HEK293 (cell line): ENCODE results near the gene MAGEE2.

Experiments
- CTCF ChIA-PET: fragments of 350-600 bp; formaldehyde crosslinking; extraction: SDS; loops from one replicate; lab custom pipeline; 2021; ENCODE audit warnings: antibody characterized with exemption; lab: Yijun Ruan, JAX
- POLR2A ChIA-PET: fragments of 300-600 bp; formaldehyde crosslinking; extraction: SDS; loops from one replicate; lab custom pipeline; 2020; ENCODE audit warnings: antibody characterized with exemption, inconsistent platforms; lab: Yijun Ruan, JAX
- H3K27ac ChIP-seq: fragments of 200-500 bp; sonication (Bioruptor generic); 2 replicates; pipeline ENCODE4 v1.5.1; 2014; ENCODE audit warnings: low read depth, low read length, control low read depth, inconsistent platforms; ENCODE audit errors: extremely low read depth
- H3K36me3 ChIP-seq, 2 experiments: fragments of 200-500 bp in 1 of 2; sonication (Bioruptor generic) in 1 of 2; 1 replicate in 1 of 2; 2 replicates in 1 of 2; pipeline ENCODE4 v1.5.1; 2014 to 2017; ENCODE audit warnings: inconsistent platforms in 2 of 2, low read length in 2 of 2; ENCODE audit not compliant: control insufficient read depth in 2 of 2, insufficient read depth in 1 of 2
- H3K4me1 ChIP-seq: fragments of 200-500 bp; sonication (Bioruptor generic); 2 replicates; pipeline ENCODE4 v1.5.1; 2014; ENCODE audit warnings: mild to moderate bottlenecking, low read length, inconsistent platforms; ENCODE audit not compliant: control insufficient read depth, insufficient read depth
- H3K4me3 ChIP-seq: 2 replicates; pipeline ENCODE4 v1.5.1; 2011; ENCODE audit warnings: low read depth, mild to moderate bottlenecking, control low read depth, low read length, moderate library complexity
- H3K9me3 ChIP-seq: fragments of 200-500 bp; sonication (Bioruptor generic); 2 replicates; pipeline ENCODE4 v1.5.1; 2014; ENCODE audit warnings: low read depth, low read length, inconsistent platforms; ENCODE audit not compliant: control insufficient read depth, insufficient read depth
- KLF10 ChIP-seq: fragments of 450-650 bp; IDR thresholded peaks from 2 replicates; pipeline ENCODE4 v1.5.1; 2018; ENCODE audit warnings: missing biosample characterization, mild to moderate bottlenecking, missing genetic modification characterization
- RBAK ChIP-seq: fragments of 450-650 bp; formaldehyde crosslinking; IDR thresholded peaks from 2 replicates; pipeline ENCODE4 v1.5.1; 2016; ENCODE audit warnings: missing biosample characterization, missing genetic modification characterization
- SETDB1 ChIP-seq: IDR thresholded peaks from one replicate; pipeline ENCODE4 v1.6.1; 2017; ENCODE audit warnings: mild to moderate bottlenecking, low read length, moderate library complexity, mixed read lengths; ENCODE audit not compliant: insufficient read length
- YY1 ChIP-seq: fragments of 450-650 bp; formaldehyde crosslinking; IDR thresholded peaks from 2 replicates; pipeline ENCODE4 v1.5.1; 2018; ENCODE audit warnings: missing biosample characterization, missing genetic modification characterization
- ZNF157 ChIP-seq: fragments of 450-650 bp; formaldehyde crosslinking; IDR thresholded peaks from 2 replicates; pipeline ENCODE4 v1.5.1; 2016; ENCODE audit warnings: missing biosample characterization, missing genetic modification characterization
- ZNF16 ChIP-seq: fragments of 450-650 bp; formaldehyde crosslinking; IDR thresholded peaks from 2 replicates; pipeline ENCODE4 v1.5.1; 2016; ENCODE audit warnings: low read depth, missing biosample characterization, missing genetic modification characterization
- ZNF202 ChIP-seq: fragments of 450-650 bp; formaldehyde crosslinking; IDR thresholded peaks from 2 replicates; pipeline ENCODE4 v1.5.1; 2016; ENCODE audit warnings: missing biosample characterization, missing genetic modification characterization, borderline replicate concordance
- ZNF239 ChIP-seq: fragments of 450-650 bp; formaldehyde crosslinking; IDR thresholded peaks from 2 replicates; pipeline ENCODE4 v1.5.1; 2016; ENCODE audit warnings: missing biosample characterization, missing genetic modification characterization
- ZNF501 ChIP-seq: fragments of 450-650 bp; formaldehyde crosslinking; IDR thresholded peaks from 2 replicates; pipeline ENCODE4 v1.5.1; 2016; ENCODE audit warnings: missing biosample characterization, missing genetic modification characterization
- ZNF510 ChIP-seq: fragments of 450-650 bp; formaldehyde crosslinking; IDR thresholded peaks from 2 replicates; pipeline ENCODE4 v1.5.1; 2018; ENCODE audit warnings: mild to moderate bottlenecking, missing genetic modification characterization, missing biosample characterization; ENCODE audit not compliant: insufficient replicate concordance
- ZNF596 ChIP-seq: fragments of 450-650 bp; IDR thresholded peaks from 2 replicates; pipeline ENCODE4 v1.5.0; 2018; ENCODE audit warnings: missing biosample characterization, mild to moderate bottlenecking, missing genetic modification characterization, moderate library complexity
- ZNF621 ChIP-seq: fragments of 450-650 bp; formaldehyde crosslinking; IDR thresholded peaks from 2 replicates; pipeline ENCODE4 v1.5.1; 2017; ENCODE audit warnings: missing biosample characterization, missing genetic modification characterization
- ZNF623 ChIP-seq: fragments of 450-650 bp; formaldehyde crosslinking; IDR thresholded peaks from 2 replicates; pipeline ENCODE4 v1.5.1; 2016; ENCODE audit warnings: missing biosample characterization, missing genetic modification characterization
- ZNF670 ChIP-seq: fragments of 450-650 bp; formaldehyde crosslinking; IDR thresholded peaks from 2 replicates; pipeline ENCODE4 v1.5.1; 2016; ENCODE audit warnings: missing biosample characterization, missing genetic modification characterization, low read depth
- ZNF701 ChIP-seq: fragments of 450-650 bp; formaldehyde crosslinking; IDR thresholded peaks from 2 replicates; pipeline ENCODE4 v1.5.1; 2016; ENCODE audit warnings: missing biosample characterization, missing genetic modification characterization
- ZNF707 ChIP-seq: fragments of 450-650 bp; formaldehyde crosslinking; IDR thresholded peaks from 2 replicates; pipeline ENCODE4 v1.5.1; 2016; ENCODE audit warnings: missing biosample characterization, missing genetic modification characterization
- ZSCAN23 ChIP-seq: fragments of 450-650 bp; formaldehyde crosslinking; IDR thresholded peaks from 2 replicates; pipeline ENCODE4 v1.5.1; 2016; ENCODE audit warnings: missing biosample characterization, missing genetic modification characterization
- TF ChIP-seq, protein P1 (sequence below): fragments of 450-650 bp; formaldehyde crosslinking; IDR thresholded peaks from 2 replicates; pipeline ENCODE4 v1.5.1; 2017; ENCODE audit warnings: missing biosample characterization, missing genetic modification characterization
- TF ChIP-seq, protein P2 (sequence below): fragments of 450-650 bp; formaldehyde crosslinking; IDR thresholded peaks from 2 replicates; pipeline ENCODE4 v1.5.1; 2017; ENCODE audit warnings: missing biosample characterization, missing genetic modification characterization
- TF ChIP-seq, protein P3 (sequence below): fragments of 450-650 bp; formaldehyde crosslinking; optimal IDR thresholded peaks from 2 replicates; pipeline ENCODE3; 2016; ENCODE audit warnings: missing biosample characterization, mild to moderate bottlenecking, missing genetic modification characterization
- TF ChIP-seq, protein P4 (sequence below): fragments of 450-650 bp; formaldehyde crosslinking; IDR thresholded peaks from 2 replicates; pipeline ENCODE4 v1.5.1; 2017; ENCODE audit warnings: missing biosample characterization, missing genetic modification characterization
- TF ChIP-seq, protein P5 (sequence below): fragments of 450-650 bp; formaldehyde crosslinking; IDR thresholded peaks from 2 replicates; pipeline ENCODE4 v1.5.1; 2016; ENCODE audit warnings: missing biosample characterization, missing genetic modification characterization
- TF ChIP-seq, protein P6 (sequence below): fragments of 450-650 bp; formaldehyde crosslinking; conservative IDR thresholded peaks from 2 replicates; pipeline ENCODE4 v1.5.1; 2016; ENCODE audit warnings: low read depth, missing biosample characterization, missing genetic modification characterization

The MAGEE2 gene

DNA sequence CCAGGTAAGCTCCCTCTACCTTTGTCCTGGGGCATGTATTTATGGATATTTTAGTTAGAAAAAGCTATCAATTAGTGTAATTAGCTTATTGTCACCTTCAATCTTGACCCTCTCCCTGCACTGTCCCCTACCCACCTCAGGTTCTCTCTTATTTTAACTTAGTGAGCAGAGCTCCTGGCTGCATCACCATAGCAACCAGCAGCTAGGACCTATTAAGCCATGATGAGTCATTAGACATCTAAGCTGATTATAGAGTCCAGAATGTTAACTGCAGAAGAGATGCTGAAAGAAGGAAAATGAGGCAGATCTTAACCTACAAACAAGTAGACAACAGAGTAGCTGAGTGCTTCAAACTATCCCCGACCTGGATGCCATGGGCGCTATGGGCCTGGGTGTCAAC lies 36.6 kb downstream of the MAGEE2 start:
- ChIA-PET CTCF (interaction anchor here (0.7 kb wide), 1 partner anchor 19 kb away, joined by 3 read pairs; no protein-coding TSS in a partner anchor), POLR2A (no interaction called here)
- no peak for TF ChIP-seq ZNF707 (tag by site-specific recombination)
- no peak for TF ChIP-seq ZNF670 (tag by site-specific recombination)
- no peak for TF ChIP-seq ZNF621 (tag by site-specific recombination)
- TF ChIP-seq, protein P1, sequence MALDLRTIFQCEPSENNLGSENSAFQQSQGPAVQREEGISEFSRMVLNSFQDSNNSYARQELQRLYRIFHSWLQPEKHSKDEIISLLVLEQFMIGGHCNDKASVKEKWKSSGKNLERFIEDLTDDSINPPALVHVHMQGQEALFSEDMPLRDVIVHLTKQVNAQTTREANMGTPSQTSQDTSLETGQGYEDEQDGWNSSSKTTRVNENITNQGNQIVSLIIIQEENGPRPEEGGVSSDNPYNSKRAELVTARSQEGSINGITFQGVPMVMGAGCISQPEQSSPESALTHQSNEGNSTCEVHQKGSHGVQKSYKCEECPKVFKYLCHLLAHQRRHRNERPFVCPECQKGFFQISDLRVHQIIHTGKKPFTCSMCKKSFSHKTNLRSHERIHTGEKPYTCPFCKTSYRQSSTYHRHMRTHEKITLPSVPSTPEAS: no peak
- TF ChIP-seq ZNF701 (tag by site-specific recombination): no peak
- no peak for TF ChIP-seq ZSCAN23
- TF ChIP-seq ZNF202 (tag by site-specific recombination): no peak
- no peak for TF ChIP-seq SETDB1
- TF ChIP-seq ZNF510 (tag by site-specific recombination): no peak
- TF ChIP-seq KLF10 (tag by site-specific recombination): no peak
- TF ChIP-seq, protein P2, sequence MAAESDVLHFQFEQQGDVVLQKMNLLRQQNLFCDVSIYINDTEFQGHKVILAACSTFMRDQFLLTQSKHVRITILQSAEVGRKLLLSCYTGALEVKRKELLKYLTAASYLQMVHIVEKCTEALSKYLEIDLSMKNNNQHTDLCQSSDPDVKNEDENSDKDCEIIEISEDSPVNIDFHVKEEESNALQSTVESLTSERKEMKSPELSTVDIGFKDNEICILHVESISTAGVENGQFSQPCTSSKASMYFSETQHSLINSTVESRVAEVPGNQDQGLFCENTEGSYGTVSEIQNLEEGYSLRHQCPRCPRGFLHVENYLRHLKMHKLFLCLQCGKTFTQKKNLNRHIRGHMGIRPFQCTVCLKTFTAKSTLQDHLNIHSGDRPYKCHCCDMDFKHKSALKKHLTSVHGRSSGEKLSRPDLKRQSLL: no peak
- TF ChIP-seq ZNF596: no peak
- TF ChIP-seq, protein P3, sequence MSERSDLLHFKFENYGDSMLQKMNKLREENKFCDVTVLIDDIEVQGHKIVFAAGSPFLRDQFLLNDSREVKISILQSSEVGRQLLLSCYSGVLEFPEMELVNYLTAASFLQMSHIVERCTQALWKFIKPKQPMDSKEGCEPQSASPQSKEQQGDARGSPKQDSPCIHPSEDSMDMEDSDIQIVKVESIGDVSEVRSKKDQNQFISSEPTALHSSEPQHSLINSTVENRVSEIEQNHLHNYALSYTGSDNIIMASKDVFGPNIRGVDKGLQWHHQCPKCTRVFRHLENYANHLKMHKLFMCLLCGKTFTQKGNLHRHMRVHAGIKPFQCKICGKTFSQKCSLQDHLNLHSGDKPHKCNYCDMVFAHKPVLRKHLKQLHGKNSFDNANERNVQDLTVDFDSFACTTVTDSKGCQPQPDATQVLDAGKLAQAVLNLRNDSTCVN: no peak
- TF ChIP-seq ZNF501: no peak
- TF ChIP-seq YY1 (tag by site-specific recombination): no peak
- TF ChIP-seq, protein P4, sequence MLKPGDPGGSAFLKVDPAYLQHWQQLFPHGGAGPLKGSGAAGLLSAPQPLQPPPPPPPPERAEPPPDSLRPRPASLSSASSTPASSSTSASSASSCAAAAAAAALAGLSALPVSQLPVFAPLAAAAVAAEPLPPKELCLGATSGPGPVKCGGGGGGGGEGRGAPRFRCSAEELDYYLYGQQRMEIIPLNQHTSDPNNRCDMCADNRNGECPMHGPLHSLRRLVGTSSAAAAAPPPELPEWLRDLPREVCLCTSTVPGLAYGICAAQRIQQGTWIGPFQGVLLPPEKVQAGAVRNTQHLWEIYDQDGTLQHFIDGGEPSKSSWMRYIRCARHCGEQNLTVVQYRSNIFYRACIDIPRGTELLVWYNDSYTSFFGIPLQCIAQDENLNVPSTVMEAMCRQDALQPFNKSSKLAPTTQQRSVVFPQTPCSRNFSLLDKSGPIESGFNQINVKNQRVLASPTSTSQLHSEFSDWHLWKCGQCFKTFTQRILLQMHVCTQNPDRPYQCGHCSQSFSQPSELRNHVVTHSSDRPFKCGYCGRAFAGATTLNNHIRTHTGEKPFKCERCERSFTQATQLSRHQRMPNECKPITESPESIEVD (tag by site-specific recombination): no peak
- TF ChIP-seq RBAK: no peak
- TF ChIP-seq ZNF157: no peak
- no peak for TF ChIP-seq ZNF16 (tag by site-specific recombination)
- TF ChIP-seq ZNF239 (tag by site-specific recombination): no peak
- no peaks in the 10 kb centered on the region for H3K4me1 ChIP-seq
- no peak overlapping the region for H3K27ac ChIP-seq
- H3K4me3 ChIP-seq: no peak overlapping the region
- H3K36me3 ChIP-seq: no peaks in the 10 kb centered on the region
- H3K9me3 ChIP-seq: no peaks in the 10 kb centered on the region

DNA sequence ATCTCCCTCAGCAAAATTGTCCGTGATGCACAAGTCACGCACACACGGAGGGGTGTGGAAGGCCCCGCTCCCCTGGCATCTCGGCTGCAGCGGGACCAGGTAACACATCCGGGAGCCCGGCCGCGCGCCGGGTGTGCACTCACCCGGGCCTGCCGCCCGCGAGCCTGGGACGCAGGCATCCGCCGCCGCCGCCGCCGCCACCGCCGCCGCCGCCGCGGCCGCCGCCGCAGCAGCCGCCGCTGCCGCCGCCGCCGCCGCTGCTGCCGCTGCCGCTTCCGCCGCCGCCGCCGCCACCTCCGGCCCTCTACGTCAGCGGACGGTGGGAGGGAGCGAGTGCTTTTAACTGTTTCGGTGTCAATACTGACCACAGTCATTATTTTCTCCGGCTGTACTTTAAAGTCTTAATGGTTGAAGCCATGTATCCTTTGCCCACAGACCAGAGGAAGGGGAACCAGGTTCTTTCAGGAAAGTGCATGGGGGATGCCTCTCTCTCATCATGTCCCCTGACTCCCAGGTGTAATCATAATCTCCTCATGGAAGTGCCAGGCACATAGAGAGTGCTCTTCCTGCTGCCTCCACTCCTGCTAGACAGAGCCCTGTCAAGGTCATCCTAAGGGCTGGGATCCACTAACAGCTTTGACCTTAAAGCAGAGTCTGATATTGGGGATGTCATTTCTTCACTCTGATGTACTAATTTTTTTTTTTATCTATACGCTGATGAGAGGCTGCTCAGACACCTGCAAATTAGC lies 38.0 kb downstream of the MAGEE2 start:
- TF ChIP-seq ZNF623: no peak
- TF ChIP-seq, protein P5, sequence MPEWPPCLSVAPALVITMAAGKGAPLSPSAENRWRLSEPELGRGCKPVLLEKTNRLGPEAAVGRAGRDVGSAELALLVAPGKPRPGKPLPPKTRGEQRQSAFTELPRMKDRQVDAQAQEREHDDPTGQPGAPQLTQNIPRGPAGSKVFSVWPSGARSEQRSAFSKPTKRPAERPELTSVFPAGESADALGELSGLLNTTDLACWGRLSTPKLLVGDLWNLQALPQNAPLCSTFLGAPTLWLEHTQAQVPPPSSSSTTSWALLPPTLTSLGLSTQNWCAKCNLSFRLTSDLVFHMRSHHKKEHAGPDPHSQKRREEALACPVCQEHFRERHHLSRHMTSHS: no peak
- TF ChIP-seq, protein P6, sequence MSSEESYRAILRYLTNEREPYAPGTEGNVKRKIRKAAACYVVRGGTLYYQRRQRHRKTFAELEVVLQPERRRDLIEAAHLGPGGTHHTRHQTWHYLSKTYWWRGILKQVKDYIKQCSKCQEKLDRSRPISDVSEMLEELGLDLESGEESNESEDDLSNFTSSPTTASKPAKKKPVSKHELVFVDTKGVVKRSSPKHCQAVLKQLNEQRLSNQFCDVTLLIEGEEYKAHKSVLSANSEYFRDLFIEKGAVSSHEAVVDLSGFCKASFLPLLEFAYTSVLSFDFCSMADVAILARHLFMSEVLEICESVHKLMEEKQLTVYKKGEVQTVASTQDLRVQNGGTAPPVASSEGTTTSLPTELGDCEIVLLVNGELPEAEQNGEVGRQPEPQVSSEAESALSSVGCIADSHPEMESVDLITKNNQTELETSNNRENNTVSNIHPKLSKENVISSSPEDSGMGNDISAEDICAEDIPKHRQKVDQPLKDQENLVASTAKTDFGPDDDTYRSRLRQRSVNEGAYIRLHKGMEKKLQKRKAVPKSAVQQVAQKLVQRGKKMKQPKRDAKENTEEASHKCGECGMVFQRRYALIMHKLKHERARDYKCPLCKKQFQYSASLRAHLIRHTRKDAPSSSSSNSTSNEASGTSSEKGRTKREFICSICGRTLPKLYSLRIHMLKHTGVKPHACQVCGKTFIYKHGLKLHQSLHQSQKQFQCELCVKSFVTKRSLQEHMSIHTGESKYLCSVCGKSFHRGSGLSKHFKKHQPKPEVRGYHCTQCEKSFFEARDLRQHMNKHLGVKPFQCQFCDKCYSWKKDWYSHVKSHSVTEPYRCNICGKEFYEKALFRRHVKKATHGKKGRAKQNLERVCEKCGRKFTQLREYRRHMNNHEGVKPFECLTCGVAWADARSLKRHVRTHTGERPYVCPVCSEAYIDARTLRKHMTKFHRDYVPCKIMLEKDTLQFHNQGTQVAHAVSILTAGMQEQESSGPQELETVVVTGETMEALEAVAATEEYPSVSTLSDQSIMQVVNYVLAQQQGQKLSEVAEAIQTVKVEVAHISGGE (tag by site-specific recombination): peak; percentile 34; the same call in 1 of the 2 replicates
- H3K4me1 ChIP-seq: no peaks in the 10 kb centered on the region
- no peaks in the 10 kb centered on the region for H3K9me3 ChIP-seq
- ChIA-PET POLR2A (no interaction called here), CTCF (no interaction called here)
- no peaks in the 10 kb centered on the region for H3K36me3 ChIP-seq
- H3K27ac ChIP-seq: no peak overlapping the region
- H3K4me3 ChIP-seq: peak overlapping the region; percentile 36
